NCI-H2171 treated with DMSO at 0.1 percent for 48 hours (cell line): ENCODE results near the gene CRYBB3.
"Not testable (repeated sequence)": the region's sequence is repeated elsewhere in the genome, so short reads cannot be mapped to it uniquely, and the experiment has no call there.

Experiments used
- DNase-seq: peaks from one replicate; lab custom pipeline; 2025; lab: John Stamatoyannopoulos, UW

CRYBB3 gene

DNA sequence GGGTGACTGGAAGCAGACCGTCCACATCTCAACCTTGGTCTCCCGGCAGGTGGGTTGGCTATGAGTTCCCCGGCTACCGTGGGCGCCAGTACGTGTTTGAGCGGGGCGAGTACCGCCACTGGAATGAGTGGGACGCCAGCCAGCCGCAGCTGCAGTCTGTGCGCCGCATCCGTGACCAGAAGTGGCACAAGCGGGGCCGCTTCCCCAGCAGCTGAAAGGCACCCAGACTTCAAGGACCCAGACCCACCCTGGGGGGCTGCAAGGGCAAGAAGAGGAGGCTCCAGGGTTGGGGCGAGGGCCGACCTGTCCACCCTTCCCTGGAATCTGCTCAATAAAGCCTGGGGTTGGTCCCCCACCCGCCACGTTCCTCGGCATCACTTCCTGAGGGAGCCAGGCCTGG lies 7.3 kb downstream of the CRYBB3 start:
- DNase-seq = no peak

- no peak for DNase-seq
Observed at GRCh38 chr22:25207553-25208157, 8.0 kb downstream of the CRYBB3 start.

DNA sequence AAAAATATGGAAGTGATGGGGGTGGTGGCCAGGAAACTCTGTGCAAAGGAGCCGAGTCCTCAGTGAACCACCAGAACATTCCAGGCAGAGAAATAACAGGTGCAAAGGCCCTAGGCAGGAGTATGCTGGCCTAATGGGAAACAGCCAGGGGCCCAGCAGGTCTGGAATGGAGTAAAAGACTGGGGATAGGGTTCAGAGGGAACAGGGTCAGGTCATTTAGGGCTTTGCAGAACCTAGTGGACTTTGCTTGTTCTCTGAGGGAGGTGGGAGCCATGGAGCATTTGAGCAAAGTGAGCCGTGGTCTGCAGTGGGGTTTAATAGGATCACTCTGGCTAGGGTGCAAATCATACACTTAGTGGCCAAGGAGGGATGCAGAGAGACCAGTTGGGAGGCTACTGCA lies 8.7 kb downstream of the CRYBB3 start:
- DNase-seq = no peak

DNA sequence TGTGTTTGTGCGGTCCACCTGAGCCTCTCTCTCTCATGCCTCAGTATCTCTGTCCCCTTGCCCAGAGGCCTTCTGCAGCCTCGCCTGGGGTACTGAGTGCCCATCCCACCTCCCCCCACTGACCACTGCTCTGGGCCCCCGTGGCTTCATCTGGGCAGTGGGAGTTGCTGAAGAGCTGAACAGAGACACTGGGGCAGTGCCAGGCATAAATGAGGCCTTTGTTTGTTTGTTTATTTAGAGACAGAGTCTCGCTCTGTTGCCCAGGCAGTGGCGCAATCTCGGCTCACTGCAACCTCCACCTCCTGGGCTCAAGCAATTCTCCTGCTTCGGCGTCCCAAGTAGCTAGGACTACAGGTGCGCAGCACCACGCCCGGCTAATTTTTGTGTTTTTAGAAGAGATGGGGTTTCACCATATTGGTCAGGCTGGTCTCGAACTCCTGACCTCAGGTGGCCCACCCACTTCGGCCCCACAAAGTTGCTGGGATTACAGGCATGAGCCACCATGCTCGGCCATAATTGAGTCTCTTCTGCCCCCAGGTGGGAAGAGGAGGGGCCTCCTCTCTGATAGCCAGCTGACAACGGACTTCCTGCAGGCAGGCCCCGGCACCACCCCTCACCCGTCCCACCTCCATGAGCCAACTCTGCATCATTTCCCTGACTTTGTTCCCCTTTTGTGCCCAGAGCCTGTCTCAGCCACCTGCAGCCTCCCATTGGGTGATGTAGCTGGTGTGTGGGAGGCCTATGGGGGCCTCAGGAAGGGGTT lies 9.3 kb downstream of the CRYBB3 start:
- DNase-seq = no peak

GRCh38 chr22:25210793-25211192 lies 11.1 kb downstream of the CRYBB3 start:
- DNase-seq = no peak

- DNase-seq = no peak
Observed at GRCh38 chr22:25212337-25212736, 12.7 kb downstream of the CRYBB3 start.

GRCh38 chr22:25213221-25213620 lies 13.6 kb downstream of the CRYBB3 start:
- DNase-seq = no peak

GRCh38 chr22:25216230-25216629 lies 16.6 kb downstream of the CRYBB3 start:
- DNase-seq = no peak

DNA sequence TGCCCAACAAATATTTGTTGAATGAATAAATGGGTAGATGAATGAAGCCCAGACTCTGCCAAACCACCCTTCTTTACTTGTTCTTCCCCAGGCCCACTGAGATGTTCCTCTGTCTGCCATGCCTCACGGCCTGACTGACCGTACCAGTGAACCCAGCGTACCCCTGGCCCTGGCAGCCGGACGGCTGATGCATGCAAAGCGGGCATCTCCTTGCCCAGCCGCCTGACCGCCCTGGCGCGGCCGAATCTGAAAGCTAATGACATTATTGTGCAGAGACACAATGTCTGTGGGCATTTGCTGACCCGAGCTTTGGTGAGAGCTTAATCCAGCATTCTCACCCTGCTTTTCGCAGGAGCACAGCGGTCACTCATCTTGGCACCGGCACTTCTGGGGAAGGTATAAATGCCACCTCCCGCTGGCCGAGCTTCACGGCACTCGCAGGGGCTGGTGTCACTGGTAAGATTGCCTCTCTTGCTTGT lies 19.6 kb downstream of the CRYBB3 start, which contains the start of gene CRYBB2:
Gene CRYBB2, plus strand, starts transcription at position 429 of the 479 bp plus-strand sequence. CDS start 1,791 bp downstream, outside the sequence.
- no peak for DNase-seq

DNA sequence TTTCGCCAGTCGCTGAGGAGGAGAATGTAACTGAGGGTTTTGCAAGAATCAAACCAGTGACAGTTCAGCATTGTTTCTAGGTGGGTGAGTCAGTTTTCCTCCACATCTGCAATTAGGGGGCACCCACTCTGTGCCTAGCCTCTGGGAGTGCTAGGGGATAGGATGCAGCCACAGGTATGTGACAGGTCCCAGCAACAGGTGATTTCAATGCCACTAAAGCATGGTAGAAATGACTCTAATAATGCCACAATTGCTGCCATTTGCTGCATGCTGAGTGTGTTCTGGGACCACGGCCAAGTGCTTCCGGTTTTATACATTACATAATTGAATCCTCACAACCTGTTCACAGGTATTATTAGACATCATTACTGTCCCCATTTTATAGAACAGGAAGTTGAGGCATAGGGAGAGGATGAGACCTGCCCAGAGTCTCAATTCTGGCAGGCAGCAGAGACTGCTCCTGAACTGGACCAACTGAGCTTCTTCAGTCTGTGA lies 20.3 kb downstream of the CRYBB3 start:
- DNase-seq = peak; percentile 35

DNA sequence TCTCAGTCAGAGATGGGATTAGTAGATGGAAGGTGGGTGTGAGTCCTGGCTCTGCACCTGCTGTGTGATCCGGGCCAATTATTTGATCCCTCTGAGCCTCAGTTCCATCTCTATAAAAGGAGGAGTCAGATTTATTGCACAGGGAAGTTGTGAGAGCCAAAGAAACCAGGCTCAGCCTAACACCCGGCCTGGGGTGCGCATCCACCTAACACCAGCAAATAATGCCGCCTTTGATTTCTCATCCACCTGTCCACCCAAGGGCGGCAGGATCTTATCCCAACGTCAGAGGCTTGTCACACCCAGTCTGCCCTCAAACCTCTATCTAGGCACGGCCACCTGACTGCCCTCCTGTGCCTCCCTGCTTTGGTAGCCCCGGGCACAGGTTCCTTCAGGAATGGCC lies 22.1 kb downstream of the CRYBB3 start:
- no peak for DNase-seq

- no peak for DNase-seq
Observed at GRCh38 chr22:25223269-25223850, 23.7 kb downstream of the CRYBB3 start.

GRCh38 chr22:25228822-25229221 lies 29.2 kb downstream of the CRYBB3 start:
- no peak for DNase-seq

DNA sequence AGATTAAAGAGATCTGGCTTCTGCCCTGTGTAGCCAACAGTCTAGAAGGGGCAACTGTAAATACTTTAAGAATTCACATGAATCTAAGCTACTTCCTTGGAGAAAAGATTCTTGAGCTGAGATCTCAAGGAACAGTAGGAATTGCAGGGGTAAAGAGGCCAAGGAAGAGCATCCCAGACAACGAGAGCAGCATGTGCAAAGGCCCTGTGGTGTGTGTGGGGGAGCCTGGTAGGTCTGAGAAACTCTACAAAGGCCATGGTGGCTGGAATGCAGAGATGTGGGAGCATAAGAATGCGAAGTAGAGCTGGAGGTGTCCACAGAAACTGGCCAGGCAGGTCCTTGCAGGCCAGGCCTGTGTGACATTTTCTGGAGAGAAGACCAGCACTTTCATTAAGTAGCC lies 31.1 kb downstream of the CRYBB3 start:
- DNase-seq = not testable (repeated sequence)

GRCh38 chr22:25232301-25232700 lies 32.6 kb downstream of the CRYBB3 start:
- no peak for DNase-seq

- DNase-seq = not testable (repeated sequence)
Observed at GRCh38 chr22:25233706-25234105, 34.0 kb downstream of the CRYBB3 start.

GRCh38 chr22:25235547-25236290 lies 36.1 kb downstream of the CRYBB3 start:
- peak; percentile 78 for DNase-seq

- DNase-seq = no peak
Observed at GRCh38 chr22:25236417-25236816, 36.8 kb downstream of the CRYBB3 start.

GRCh38 chr22:25237503-25237902 lies 37.8 kb downstream of the CRYBB3 start:
- no peak for DNase-seq

GRCh38 chr22:25238058-25238457 lies 38.4 kb downstream of the CRYBB3 start:
- not testable (repeated sequence) for DNase-seq

- not testable (repeated sequence) for DNase-seq
Observed at GRCh38 chr22:25255169-25255568, 55.5 kb downstream of the CRYBB3 start.
